Coronary artery (tissue), 2 donors: ENCODE measurements around the gene CMIP.
A peak's percentile ranks its signal among the peaks of the same experiment; 100 is the strongest.

ENCODE experiments used
- DNase-seq: peaks from one replicate; pipeline ENCODE4 v3.0.0-alpha.2; 2017; ENCODE audit warnings: low spot score
- H3K27ac ChIP-seq, 2 donors: fragments of 200-600 bp; sonication (generic); one replicate each; pipeline ENCODE4 v1.5.1; 2016 to 2019
- H3K4me3 ChIP-seq: fragments of 200-600 bp; sonication (generic); 2 replicates; pipeline ENCODE4 v1.5.1; 2016; ENCODE audit warnings: mild to moderate bottlenecking, moderate library complexity
- TF ChIP-seq, protein P1 (sequence below): fragments of 200-600 bp; sonication (generic); IDR thresholded peaks from one replicate; pipeline ENCODE4 v1.5.1; 2019; ENCODE audit warnings: antibody characterized with exemption

The CMIP gene

DNA sequence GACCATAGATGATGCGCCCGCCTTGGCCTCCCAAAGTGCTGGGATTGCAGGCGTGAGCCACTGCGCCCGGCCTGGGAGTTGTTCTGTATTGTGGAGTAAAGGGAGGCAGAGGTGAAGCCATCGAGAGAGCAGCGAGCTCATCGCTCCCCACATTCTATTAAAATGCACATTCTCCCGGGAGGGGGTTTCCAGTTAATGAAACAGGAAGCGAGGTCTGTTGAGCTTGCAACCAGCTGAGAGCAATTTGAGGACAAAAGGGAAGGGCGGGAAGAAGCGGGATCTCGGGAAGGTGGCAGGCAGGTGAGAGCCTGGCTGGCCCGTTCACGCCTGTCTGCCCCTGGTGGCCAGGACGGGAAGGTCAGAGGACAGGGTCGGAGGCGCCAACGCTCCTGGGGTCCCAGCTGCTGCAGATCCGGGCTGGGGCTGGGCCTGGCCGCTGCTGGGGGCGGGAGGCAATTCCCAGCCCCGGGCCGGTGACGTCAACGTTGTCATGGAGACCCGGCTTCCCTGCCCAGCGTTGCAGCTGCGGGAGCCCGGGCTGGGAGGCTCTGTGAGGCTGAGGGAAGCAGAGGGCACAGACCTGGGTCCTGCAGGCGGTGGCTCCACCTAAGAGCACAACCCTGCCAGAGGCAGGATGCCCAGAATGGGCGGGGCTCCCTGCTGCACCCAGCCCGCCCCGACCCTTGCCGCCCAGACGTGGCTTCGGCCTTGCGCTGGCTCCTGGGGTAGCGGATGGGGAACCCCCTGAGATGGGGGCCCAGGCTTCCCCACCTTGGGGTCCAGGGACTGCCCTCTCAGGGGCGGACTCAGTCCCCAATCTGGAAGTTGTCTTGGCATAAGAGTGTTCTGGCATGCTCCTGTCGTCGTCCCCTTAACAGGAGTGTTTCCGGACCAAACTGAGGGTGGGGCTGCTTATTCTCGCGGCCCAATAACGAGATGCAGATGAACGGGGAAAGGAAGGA, 285.8 kb downstream of the CMIP start:
- TF ChIP-seq, protein P1, sequence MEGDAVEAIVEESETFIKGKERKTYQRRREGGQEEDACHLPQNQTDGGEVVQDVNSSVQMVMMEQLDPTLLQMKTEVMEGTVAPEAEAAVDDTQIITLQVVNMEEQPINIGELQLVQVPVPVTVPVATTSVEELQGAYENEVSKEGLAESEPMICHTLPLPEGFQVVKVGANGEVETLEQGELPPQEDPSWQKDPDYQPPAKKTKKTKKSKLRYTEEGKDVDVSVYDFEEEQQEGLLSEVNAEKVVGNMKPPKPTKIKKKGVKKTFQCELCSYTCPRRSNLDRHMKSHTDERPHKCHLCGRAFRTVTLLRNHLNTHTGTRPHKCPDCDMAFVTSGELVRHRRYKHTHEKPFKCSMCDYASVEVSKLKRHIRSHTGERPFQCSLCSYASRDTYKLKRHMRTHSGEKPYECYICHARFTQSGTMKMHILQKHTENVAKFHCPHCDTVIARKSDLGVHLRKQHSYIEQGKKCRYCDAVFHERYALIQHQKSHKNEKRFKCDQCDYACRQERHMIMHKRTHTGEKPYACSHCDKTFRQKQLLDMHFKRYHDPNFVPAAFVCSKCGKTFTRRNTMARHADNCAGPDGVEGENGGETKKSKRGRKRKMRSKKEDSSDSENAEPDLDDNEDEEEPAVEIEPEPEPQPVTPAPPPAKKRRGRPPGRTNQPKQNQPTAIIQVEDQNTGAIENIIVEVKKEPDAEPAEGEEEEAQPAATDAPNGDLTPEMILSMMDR, result peak; percentile 22
- Histone ChIP-seq H3K27ac (peak overlapping the region in 1 of 2 donors; percentile 46), H3K4me3 (peak overlapping the region; percentile 69)
- DNase-seq, result peak; percentile 87

DNA sequence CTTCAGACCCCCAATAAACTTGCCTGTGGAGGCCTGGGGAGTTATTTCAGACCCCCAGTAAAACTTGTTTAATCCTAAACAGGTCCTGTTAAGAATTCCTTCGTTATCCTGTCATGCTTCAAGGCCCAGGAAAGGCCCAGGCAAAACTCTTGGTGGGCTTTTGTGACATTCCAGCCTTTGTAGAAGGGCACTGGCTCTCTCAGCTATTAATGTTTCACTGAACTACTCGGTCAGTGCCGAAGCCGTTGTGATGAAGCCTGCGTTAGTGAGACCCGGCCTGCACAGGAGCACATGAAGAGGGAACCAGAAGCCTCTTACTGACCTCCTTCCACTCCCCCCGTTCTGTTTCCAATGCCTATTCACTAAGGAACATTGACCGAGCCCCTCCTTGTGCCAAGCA, 287.0 kb downstream of the CMIP start:
- DNase-seq, result no peak
- TF ChIP-seq, protein P1, result no peak
- Histone ChIP-seq H3K27ac (no peak overlapping the region), H3K4me3 (no peak overlapping the region)

DNA sequence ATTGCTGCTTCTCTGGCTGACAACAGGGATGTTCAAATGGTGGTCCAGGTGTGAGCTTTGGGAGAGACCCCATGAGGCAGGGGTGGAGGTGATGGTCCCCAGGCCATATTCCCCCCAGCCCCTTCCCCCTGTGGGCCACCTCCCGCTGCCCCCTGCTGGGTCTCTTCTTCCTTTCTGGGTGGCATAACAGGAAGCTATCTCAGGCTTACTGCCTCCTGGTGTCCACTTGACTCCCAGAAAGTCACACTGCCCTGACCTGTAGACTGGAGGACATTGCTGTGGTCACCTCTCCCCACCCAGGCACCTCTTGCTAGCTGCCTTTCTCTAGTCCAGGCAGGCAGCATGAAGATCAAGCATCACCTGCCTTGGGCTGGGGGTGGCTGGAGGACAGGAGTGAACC, 288.1 kb downstream of the CMIP start:
- no peak overlapping the region for H3K4me3 ChIP-seq
- no peak for DNase-seq
- no peak overlapping the region for H3K27ac ChIP-seq
- TF ChIP-seq, protein P1, result no peak

DNA sequence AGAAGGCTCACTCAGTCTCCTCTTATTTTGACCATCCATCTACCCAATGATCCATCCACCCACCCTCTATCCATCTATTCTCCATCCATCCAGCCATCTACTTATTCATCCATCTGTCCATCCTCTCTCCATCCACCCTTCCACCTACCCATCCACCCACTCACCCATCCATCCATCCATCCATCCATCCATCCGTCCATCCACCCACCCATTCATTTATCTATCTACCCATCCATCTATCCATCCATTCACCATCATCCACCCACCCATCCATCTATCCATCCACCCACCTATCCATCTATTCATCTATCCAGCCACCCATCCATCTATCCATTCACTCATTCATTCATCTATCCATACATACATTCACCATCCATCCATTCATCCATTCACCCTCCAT, 288.7 kb downstream of the CMIP start:
- H3K4me3 ChIP-seq, result no peak overlapping the region
- TF ChIP-seq, protein P1, result no peak
- no peak overlapping the region for H3K27ac ChIP-seq
- DNase-seq, result no peak

DNA sequence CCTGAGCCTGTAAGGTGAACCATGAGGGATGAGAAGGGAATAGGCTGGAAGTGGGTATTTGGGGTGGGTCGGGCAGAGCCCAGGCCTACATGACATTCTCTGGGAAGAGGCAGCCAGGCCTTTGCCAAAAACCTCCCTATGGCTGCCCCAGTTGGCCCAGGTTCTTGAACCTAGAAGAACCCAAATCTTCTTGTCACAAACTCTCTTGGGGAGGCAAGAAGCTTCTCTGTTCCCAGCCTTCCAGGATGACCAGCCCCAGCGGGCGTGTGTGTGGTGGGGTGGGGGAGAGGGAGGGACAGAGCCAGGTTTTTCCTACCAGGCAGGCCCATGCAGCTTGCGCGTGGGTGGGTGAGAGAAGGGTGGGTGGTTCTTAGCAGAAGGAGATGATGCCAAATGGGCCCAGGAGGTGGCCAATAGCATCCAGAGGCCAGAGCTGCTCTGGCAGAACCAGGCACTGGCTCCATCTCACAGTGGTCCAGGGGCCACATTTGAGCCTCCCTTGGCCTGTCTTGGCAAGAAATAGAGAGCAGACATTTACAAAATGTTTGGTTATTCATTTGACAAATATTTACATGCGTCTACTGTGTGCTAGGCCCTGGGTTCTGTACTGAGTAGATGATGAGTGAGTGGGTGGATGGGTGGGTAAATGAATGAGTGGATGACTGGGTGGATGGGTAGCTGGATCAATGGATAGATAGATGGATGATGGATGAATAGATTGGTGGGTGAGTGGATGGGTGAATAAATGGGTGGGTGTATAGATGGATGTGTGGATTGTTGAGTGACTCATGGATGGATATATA, 290.2 kb downstream of the CMIP start:
- H3K4me3 ChIP-seq, result no peak overlapping the region
- H3K27ac ChIP-seq, result no peak overlapping the region
- DNase-seq, result no peak
- TF ChIP-seq, protein P1, result no peak

DNA sequence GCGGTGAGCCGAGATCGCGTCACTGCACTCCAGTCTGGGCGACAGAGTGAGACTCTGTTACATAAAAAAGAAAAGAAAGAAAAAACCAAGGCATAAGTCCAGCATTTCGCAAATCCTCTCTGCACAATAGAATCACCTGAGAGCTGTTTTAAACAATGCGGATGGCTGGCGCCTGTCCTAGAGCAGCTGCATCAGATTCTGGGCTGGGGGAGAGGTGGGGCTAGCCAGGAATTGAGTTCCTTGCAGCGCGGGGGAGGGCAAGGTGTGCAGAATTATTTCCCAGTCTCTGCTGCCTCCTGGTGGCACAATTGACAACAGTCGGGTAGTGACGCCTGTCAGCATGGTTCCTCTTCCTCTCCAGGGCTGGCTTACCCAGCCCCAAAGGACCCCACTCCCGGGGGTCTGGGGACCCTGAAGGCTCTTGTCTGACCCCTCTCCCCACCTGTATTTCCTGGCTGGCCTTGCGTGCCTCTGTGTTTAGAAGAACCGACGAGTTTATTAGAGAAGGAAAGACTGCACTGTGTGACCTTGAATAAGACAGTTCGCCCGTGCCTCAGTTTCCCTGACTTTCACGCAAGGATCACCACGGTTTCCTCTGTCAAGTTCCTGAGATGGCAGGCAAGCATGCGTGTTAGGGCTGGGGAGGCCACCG, 293.4 kb downstream of the CMIP start:
- peak overlapping the region; percentile 15 for H3K4me3 ChIP-seq
- H3K27ac ChIP-seq, result no peak overlapping the region
- DNase-seq, result no peak
- TF ChIP-seq, protein P1, result peak; percentile 62
